Gastrocnemius medialis (tissue), 4 donors: ENCODE data around the gene SELENOO. TPM values are rescaled to one million over a fixed set of nuclear protein-coding genes. Genes with fewer than 3 reads are reported as not detected.

ENCODE experiments used
- ATAC-seq, 2 donors: fragments of 150-250 bp; one replicate each; pipeline ENCODE4 v1.9.1; 2016
- DNase-seq, 2 donors: peaks; one replicate each; pipeline ENCODE4 v3.0.0-alpha.2; 2019
- H3K27ac ChIP-seq, 4 donors: fragments of 200-600 bp; sonication (generic); 1 replicate in 1 of 4; 2 replicates in 3 of 4; pipeline ENCODE4 v1.5.1; 2016 to 2018; ENCODE audit warnings: mild to moderate bottlenecking in 2 of 4, moderate library complexity in 1 of 4
- H3K27me3 ChIP-seq, 3 donors: fragments of 200-600 bp; sonication (generic) in 2 of 3; 1 replicate in 1 of 3; 2 replicates in 2 of 3; pipeline versions ENCODE4 v1.5.1 to v1.6.0; 2016 to 2019; ENCODE audit warnings: mild to moderate bottlenecking in 1 of 3, moderate library complexity in 1 of 3
- H3K36me3 ChIP-seq, 2 donors: fragments of 200-600 bp; sonication (generic) in 1 of 2; one replicate each; pipeline ENCODE4 v1.5.1; 2017 to 2018
- H3K4me1 ChIP-seq, 2 donors: fragments of 200-600 bp; sonication (generic) in 1 of 2; one replicate each; pipeline ENCODE4 v1.5.1; 2016 to 2017; ENCODE audit warnings: mild to moderate bottlenecking in 2 of 2
- H3K4me3 ChIP-seq, 4 donors: fragments of 200-600 bp; sonication (generic) in 3 of 4; 1 replicate in 1 of 4; 2 replicates in 3 of 4; pipeline ENCODE4 v1.5.1; 2016 to 2019; ENCODE audit warnings: mild to moderate bottlenecking in 2 of 4
- H3K9me3 ChIP-seq, 3 donors: fragments of 200-600 bp; sonication (generic) in 2 of 3; 1 replicate in 1 of 3; 2 replicates in 2 of 3; pipeline ENCODE4 v1.5.1; 2016 to 2019
- POLR2A ChIP-seq, 2 donors: fragments of 450-650 bp; IDR thresholded peaks; one replicate each; pipeline ENCODE4 v1.6.1; 2017; ENCODE audit warnings: antibody characterized with exemption in 2 of 2, mild to moderate bottlenecking in 2 of 2, moderate library complexity in 2 of 2
- in situ Hi-C, 4 donors: fragments of 200-750 bp; cut with MboI; loops; one replicate each; pipeline versions ENCODE4 v1.15.0 to v1.8.0; 2017; ENCODE audit warnings: low sequenced_read_pairs in 4 of 4
- intact Hi-C: fragments of 100-400 bp; cut with DNase I; formaldehyde crosslinking; loops from one replicate; pipeline ENCODE4 v1.15.1; 2023; ENCODE audit warnings: low total_unique reads
- total RNA-seq, 4 donors: library from RNA; depleted of rRNA; stranded (reverse); fragments of >200 nt; gene quantifications; one replicate each; pipeline versions ENCODE4 v1.1.0 to v1.2.3, GENCODE V29; 2016
- TF ChIP-seq, protein P1 (sequence below), 5 experiments: fragments of 450-650 bp in 3 of 5; fragments of 200-600 bp in 2 of 5; sonication (generic) in 2 of 5; IDR thresholded peaks in 4 of 5; conservative IDR thresholded peaks in 1 of 5; 1 replicate in 4 of 5; 2 replicates in 1 of 5; pipeline ENCODE4 v1.5.1; 2016 to 2019; ENCODE audit warnings: antibody characterized with exemption in 5 of 5, mild to moderate bottlenecking in 3 of 5, moderate library complexity in 3 of 5

The SELENOO gene
- total RNA-seq, 4 donors from 2014 or later, result 26.4 to 54.9 (median 34.0) TPM

DNA sequence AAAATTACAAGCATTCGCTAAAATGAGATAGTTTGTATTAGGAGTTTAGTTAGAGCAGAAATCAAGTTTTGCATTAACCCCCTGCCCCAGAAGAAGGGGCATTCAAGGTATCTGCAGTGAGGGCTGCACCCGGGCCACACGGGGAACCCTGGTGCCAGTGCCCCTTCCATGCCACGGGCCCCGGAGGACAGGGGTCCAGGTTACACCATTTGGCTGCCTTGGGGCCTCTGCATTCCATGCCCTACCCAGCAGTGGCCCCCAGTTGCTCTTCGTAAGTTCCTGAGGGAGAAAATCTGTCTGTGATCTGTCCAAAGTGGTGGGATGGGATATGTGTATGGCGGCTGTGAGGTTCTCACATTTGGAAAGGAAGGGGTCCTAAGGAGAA is 47.1 kb upstream of the SELENOO start:
- no peak for TF ChIP-seq POLR2A (IDR thresholded peaks at IDR 0.05)
- TF ChIP-seq, protein P1, sequence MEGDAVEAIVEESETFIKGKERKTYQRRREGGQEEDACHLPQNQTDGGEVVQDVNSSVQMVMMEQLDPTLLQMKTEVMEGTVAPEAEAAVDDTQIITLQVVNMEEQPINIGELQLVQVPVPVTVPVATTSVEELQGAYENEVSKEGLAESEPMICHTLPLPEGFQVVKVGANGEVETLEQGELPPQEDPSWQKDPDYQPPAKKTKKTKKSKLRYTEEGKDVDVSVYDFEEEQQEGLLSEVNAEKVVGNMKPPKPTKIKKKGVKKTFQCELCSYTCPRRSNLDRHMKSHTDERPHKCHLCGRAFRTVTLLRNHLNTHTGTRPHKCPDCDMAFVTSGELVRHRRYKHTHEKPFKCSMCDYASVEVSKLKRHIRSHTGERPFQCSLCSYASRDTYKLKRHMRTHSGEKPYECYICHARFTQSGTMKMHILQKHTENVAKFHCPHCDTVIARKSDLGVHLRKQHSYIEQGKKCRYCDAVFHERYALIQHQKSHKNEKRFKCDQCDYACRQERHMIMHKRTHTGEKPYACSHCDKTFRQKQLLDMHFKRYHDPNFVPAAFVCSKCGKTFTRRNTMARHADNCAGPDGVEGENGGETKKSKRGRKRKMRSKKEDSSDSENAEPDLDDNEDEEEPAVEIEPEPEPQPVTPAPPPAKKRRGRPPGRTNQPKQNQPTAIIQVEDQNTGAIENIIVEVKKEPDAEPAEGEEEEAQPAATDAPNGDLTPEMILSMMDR (IDR thresholded peaks at IDR 0.05 in 4 of 5, conservative IDR thresholded peaks at IDR 0.05 in 1 of 5), result no peak
- no peak for ATAC-seq
- no peak for DNase-seq
- Histone ChIP-seq H3K4me1 (no peaks in the 10 kb centered on the region), H3K27me3 (peaks cover 0 to 10% (median 2%) of the 10 kb centered on the region in 3 donors), H3K36me3 (no peaks in the 10 kb centered on the region), H3K4me3 (no peak overlapping the region), H3K9me3 (no peaks in the 10 kb centered on the region), H3K27ac (no peak overlapping the region)
- intact Hi-C loops (no loop called here), in situ Hi-C loops (no loop called here)

DNA sequence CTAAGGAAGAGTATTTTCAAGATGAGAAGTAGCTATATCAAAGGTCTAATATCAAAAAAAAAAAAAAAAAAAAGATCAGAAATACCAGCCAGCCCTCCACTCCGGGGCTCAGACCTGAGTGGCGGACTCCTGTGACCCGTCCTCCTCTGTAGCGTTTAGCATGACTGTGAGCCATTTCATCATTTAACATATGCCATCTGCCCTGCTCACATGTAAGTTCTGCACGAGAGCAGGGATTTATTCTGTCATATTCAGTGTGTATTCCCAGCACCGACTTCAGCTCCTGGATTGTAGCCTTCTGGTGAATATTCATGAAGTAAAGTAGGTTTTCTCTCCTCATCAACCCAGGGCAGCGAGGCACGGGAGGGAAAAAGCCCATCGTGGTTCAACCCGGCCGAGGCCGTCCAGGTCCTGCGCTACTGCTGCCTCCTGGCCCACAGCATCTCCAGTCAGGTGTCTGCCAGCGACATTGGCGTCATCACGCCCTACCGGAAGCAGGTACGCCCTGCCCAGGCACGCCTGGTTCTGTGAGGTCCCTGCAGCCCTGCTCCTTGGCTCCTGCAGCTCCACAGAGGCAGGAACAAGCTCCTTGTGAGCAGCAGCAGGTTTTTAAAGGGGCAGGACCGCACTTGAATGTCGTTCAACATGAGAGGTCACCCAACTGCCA is 43.0 kb upstream of the SELENOO start:
- in situ Hi-C loops (no loop called here), intact Hi-C loops (no loop called here)
- ATAC-seq, result no peak
- Histone ChIP-seq H3K27ac (no peak overlapping the region), H3K4me3 (no peak overlapping the region), H3K36me3 (no peaks in the 10 kb centered on the region), H3K9me3 (no peaks in the 10 kb centered on the region), H3K27me3 (peaks cover 2 to 14% (median 6%) of the 10 kb centered on the region in 3 donors), H3K4me1 (no peaks in the 10 kb centered on the region)
- DNase-seq, result no peak
- no peak for TF ChIP-seq POLR2A (IDR thresholded peaks at IDR 0.05)
- TF ChIP-seq, protein P1 (IDR thresholded peaks at IDR 0.05 in 4 of 5, conservative IDR thresholded peaks at IDR 0.05 in 1 of 5), result no peak

DNA sequence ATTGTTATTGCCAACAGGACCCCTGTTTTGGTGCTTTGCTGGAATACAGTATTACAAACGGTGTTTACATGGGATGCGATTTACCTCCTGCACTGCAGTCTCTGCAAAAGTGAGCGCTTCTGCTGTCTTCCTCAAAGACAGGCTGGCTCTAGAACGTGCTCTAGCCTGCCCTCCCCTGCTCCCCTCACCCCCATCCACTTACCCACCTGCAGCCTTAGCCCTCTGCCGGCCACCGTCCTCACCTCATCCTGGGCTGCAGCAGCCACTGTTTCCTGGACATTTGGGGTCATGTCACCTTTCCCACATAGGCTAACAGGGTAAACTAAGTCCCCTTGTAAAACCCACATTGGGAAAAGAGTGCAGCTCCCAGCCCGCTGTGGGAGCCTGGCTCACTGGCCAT is 39.9 kb upstream of the SELENOO start:
- in situ Hi-C loops, result no loop called here
- Histone ChIP-seq H3K27me3 (peaks cover 2 to 14% (median 6%) of the 10 kb centered on the region in 3 donors), H3K36me3 (no peaks in the 10 kb centered on the region), H3K9me3 (no peaks in the 10 kb centered on the region), H3K4me3 (no peak overlapping the region), H3K4me1 (no peaks in the 10 kb centered on the region), H3K27ac (no peak overlapping the region)
- intact Hi-C loops, result no loop called here
- ATAC-seq, result no peak
- no peak for DNase-seq
- TF ChIP-seq, protein P1 (IDR thresholded peaks at IDR 0.05 in 4 of 5, conservative IDR thresholded peaks at IDR 0.05 in 1 of 5), result no peak
- no peak for TF ChIP-seq POLR2A (IDR thresholded peaks at IDR 0.05)

DNA sequence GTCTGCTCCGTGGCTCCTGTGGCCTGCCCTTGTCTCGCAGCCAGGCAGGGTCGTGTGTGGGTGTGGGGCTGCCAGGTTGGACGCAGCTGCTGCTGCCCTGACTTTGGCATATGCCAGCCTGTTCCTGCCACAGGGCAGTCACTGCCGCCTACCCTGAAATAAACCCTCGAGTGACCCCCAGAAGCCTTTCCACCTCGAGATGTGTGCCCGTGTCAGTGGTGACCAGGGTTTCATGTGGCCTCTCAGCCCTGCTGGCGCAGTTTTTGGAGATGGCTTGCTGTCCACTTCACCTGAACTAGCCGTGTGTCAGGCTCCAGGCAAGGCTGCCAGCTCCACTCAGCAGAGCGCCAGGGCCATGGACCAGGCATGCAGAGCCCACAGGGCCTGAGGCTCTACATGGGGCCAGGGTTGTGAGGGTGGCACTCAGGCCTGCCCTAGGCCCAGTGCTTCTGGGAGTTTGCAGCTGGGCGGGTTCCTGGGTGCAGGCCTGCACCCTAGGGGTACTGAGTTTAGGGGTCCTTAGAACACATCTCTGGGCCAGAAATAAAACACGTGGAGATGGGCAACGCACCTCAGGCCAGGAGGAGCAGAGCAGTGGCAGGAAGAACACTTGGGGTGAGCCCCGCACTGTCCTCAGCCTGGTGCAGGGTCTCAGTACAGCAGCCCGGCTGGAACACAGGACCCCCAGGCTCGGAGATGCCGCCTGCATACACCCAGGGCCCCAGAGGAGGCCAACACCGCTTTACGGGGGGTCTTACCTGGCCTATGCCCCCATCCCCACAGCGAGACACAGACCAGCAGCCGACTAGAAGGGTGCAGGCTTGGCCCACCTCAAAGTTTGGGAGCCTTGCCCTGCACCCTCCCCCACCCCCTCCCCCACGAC is 39.1 kb upstream of the SELENOO start:
- Histone ChIP-seq H3K4me3 (no peak overlapping the region), H3K27ac (no peak overlapping the region), H3K27me3 (peaks cover 2 to 14% (median 6%) of the 10 kb centered on the region in 3 donors), H3K36me3 (no peaks in the 10 kb centered on the region), H3K4me1 (no peaks in the 10 kb centered on the region), H3K9me3 (no peaks in the 10 kb centered on the region)
- TF ChIP-seq POLR2A (IDR thresholded peaks at IDR 0.05), result no peak
- TF ChIP-seq, protein P1 (IDR thresholded peaks at IDR 0.05 in 4 of 5, conservative IDR thresholded peaks at IDR 0.05 in 1 of 5), result no peak
- ATAC-seq (no peak), DNase-seq (no peak)
- in situ Hi-C loops, result no loop called here
- intact Hi-C loops, result no loop called here
